ENCODE measurements around the gene RNF223. TPM values are rescaled to one million over a fixed set of nuclear protein-coding genes. Genes with fewer than 3 reads are reported as not detected.

RNF223 gene
- total RNA-seq, 1 donor from 2014 or later = not detected

DNA sequence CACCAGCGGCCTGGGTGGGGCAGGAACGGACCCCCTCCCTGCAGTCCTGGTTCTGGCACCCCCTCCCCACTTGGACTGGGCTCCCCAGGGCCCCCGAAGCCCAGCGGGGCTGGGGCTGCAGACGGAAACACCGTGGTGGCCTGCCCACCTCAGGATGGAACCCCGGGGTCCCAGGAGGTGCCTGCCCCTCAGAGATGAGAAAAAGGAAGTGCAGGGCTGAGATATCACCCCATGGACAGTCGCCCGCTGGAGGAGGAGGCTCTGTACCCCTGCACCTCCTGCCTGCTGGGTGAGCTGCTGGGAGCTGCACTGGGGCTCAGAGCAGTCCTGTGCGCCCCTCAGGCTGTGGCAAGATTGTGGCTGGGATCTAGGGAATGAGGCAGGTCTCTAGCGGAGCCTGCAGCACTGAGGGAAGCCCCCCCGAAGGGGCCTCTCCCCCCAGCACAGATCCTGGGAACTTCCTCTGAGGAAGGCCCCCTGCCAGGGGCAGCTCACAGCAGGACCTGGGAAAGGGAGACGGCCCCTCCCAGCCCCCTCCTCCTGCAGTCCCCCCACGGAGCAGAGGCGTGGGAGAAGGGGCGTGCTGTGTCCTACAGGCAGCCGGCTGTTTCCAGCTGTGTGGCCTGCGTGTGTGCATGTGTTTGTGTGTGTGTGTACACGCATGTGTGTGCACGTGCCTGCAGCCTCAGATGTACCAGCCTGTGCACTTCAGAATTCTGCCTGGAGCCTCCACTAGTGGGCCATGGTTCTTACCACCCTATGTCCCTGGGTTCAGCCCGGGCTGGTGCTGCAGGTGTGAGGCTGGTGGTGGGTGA is 47.3 kb downstream of the RNF223 start:
- H3K36me3 ChIP-seq = no peaks in the 10 kb centered on the region

DNA sequence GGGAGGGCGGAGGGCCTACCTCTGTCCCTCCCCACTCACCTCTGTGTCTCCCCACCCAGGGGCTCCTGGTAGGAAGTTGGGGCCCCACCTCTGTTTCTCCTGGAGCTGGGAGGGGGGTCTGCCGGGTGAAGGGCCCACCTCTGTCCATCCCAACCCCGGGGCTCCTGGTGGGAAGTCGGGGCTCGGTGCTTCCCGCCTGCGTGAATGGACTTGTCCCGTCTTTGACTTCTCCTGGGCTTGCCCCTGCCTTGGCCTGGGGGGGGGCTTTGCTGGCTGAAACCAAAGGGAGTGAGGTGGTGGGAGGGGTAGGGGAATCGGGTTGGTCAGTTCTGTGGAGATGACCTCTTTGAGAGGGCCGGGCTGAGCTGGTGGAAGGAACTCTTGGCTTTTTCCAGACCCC is 48.4 kb downstream of the RNF223 start:
- H3F3A ChIP-seq (ENCODE audit: low read depth) = peaks cover 7% of the 10 kb centered on the region
- no peak overlapping the region for H3K27ac ChIP-seq
- H3K4me1 Mint-ChIP-seq = peaks cover 21% of the 10 kb centered on the region
- peaks cover 7% of the 10 kb centered on the region for H3K27me3 Mint-ChIP-seq (ENCODE audit: insufficient read depth, low read depth)
- no peak overlapping the region for H2AFZ ChIP-seq (replicated peaks)
- no peak overlapping the region for H3K4me2 ChIP-seq
- H3K9ac ChIP-seq = no peak overlapping the region
- H3K4me3 ChIP-seq = no peak overlapping the region
- no peak overlapping the region for H3K27ac Mint-ChIP-seq
- H3K4me1 ChIP-seq = peaks cover 34% of the 10 kb centered on the region
- peaks cover 33% of the 10 kb centered on the region for H3K79me2 ChIP-seq (ENCODE audit: low read depth)
- no peaks in the 10 kb centered on the region for H3K9me3 ChIP-seq (ENCODE audit: low read depth)
- H3K36me3 ChIP-seq = no peaks in the 10 kb centered on the region
- no peak overlapping the region for H3K4me3 Mint-ChIP-seq
- TF ChIP-seq EZH2 (IDR thresholded peaks at IDR 0.05) = no peak
- TF ChIP-seq, protein P1, sequence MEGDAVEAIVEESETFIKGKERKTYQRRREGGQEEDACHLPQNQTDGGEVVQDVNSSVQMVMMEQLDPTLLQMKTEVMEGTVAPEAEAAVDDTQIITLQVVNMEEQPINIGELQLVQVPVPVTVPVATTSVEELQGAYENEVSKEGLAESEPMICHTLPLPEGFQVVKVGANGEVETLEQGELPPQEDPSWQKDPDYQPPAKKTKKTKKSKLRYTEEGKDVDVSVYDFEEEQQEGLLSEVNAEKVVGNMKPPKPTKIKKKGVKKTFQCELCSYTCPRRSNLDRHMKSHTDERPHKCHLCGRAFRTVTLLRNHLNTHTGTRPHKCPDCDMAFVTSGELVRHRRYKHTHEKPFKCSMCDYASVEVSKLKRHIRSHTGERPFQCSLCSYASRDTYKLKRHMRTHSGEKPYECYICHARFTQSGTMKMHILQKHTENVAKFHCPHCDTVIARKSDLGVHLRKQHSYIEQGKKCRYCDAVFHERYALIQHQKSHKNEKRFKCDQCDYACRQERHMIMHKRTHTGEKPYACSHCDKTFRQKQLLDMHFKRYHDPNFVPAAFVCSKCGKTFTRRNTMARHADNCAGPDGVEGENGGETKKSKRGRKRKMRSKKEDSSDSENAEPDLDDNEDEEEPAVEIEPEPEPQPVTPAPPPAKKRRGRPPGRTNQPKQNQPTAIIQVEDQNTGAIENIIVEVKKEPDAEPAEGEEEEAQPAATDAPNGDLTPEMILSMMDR (IDR thresholded peaks at IDR 0.05) = no peak
- no peak for TF ChIP-seq EZH2phosphoT487 (IDR thresholded peaks at IDR 0.05)
- peaks cover 67% of the 10 kb centered on the region for H4K20me1 ChIP-seq (ENCODE audit: low read depth)
- H3K9me3 Mint-ChIP-seq = no peaks in the 10 kb centered on the region
- H3K27me3 ChIP-seq = no peaks in the 10 kb centered on the region
- no peak for DNase-seq (ENCODE audit: low spot score)
- peaks cover 1% of the 10 kb centered on the region for H3K36me3 Mint-ChIP-seq

More for the DNA sequence above, 47.3 kb downstream of the RNF223 start:
- Histone ChIP-seq H3K4me1 (peaks cover 34% of the 10 kb centered on the region), H3K4me3 (no peak overlapping the region), H3K27me3 (no peaks in the 10 kb centered on the region), H3F3A (ENCODE audit: low read depth) (peaks cover 15% of the 10 kb centered on the region), H3K27ac (no peak overlapping the region), H3K4me2 (no peak overlapping the region), H2AFZ (replicated peaks) (no peak overlapping the region), H4K20me1 (ENCODE audit: low read depth) (peaks cover 67% of the 10 kb centered on the region), H3K9ac (no peak overlapping the region), H3K79me2 (ENCODE audit: low read depth) (peaks cover 22% of the 10 kb centered on the region), H3K9me3 (ENCODE audit: low read depth) (no peaks in the 10 kb centered on the region)
- TF ChIP-seq EZH2phosphoT487 (IDR thresholded peaks at IDR 0.05) (no peak), EZH2 (IDR thresholded peaks at IDR 0.05) (no peak)
- TF ChIP-seq, protein P1 (IDR thresholded peaks at IDR 0.05) = no peak
- Mint-ChIP-seq H3K27me3 (ENCODE audit: insufficient read depth, low read depth) (peaks cover 6% of the 10 kb centered on the region), H3K27ac (no peak overlapping the region), H3K36me3 (peaks cover 1% of the 10 kb centered on the region), H3K4me3 (no peak overlapping the region), H3K4me1 (peaks cover 23% of the 10 kb centered on the region), H3K9me3 (no peaks in the 10 kb centered on the region)
- DNase-seq (ENCODE audit: low spot score) = no peak

DNA sequence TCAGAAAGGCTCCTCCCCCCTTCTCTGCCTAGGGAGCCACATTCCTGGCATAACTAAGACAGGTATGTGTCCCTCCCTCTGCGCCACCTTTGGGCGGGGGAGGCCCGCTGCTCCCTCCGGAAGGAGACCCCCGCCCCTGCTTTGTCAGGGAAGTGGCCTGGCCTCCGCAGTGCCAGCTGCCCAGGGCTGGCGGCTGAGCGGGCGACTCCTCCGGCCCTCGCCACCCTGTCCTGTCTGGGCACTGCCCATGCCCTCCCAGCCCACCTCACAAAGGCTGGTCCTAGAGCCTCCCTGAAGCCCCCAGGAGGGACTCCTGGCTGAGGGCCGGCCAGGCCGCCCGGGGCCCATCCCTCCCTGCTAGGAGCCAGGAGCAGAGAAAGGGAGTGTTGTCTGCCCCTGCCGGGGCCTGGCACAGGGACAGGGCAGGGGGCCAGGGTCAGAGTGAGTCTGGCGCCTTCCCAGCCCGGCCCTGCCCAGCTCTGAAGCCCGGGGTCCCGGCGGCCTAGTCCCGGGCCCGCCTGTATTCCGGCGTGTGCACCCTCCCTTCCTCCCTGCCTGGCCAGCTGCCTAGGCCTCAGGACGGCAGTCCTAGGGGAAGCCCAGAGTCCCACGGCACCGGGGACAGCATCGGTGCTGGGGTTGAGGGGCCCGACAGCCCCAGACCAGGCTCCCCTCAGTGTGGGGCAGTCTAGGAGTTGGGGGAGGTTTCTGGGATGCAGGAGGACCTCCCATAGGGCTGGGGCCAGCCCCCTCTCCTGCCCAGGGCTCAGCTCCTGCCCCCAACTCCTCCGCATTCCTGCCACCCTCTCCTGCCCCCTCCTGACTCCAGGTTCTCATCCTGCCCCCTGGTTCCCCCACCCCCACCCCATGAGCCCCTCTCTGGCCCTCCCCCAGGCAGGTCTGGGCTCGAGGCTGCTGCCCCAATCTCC is 49.1 kb downstream of the RNF223 start:
- H3K4me1 ChIP-seq = peaks cover 34% of the 10 kb centered on the region
- no peak overlapping the region for H3K9ac ChIP-seq
- no peaks in the 10 kb centered on the region for H3K9me3 ChIP-seq (ENCODE audit: low read depth)
- H3K4me3 ChIP-seq = no peak overlapping the region
- peaks cover 7% of the 10 kb centered on the region for H3K27me3 Mint-ChIP-seq (ENCODE audit: insufficient read depth, low read depth)
- no peak overlapping the region for H2AFZ ChIP-seq (replicated peaks)
- H3K9me3 Mint-ChIP-seq = no peaks in the 10 kb centered on the region
- peak overlapping the region; percentile 47 for H3K4me2 ChIP-seq
- TF ChIP-seq, protein P1 (IDR thresholded peaks at IDR 0.05) = no peak
- TF ChIP-seq EZH2 (IDR thresholded peaks at IDR 0.05) (no peak), EZH2phosphoT487 (IDR thresholded peaks at IDR 0.05) (no peak)
- peaks cover 67% of the 10 kb centered on the region for H4K20me1 ChIP-seq (ENCODE audit: low read depth)
- H3K27ac Mint-ChIP-seq = no peak overlapping the region
- peaks cover 7% of the 10 kb centered on the region for H3F3A ChIP-seq (ENCODE audit: low read depth)
- H3K27ac ChIP-seq = no peak overlapping the region
- H3K36me3 Mint-ChIP-seq = peaks cover 1% of the 10 kb centered on the region
- H3K4me1 Mint-ChIP-seq = peaks cover 21% of the 10 kb centered on the region
- peak; percentile 79 for DNase-seq (ENCODE audit: low spot score)
- H3K27me3 ChIP-seq = no peaks in the 10 kb centered on the region
- H3K4me3 Mint-ChIP-seq = no peak overlapping the region
- H3K36me3 ChIP-seq = no peaks in the 10 kb centered on the region
- H3K79me2 ChIP-seq (ENCODE audit: low read depth) = peaks cover 39% of the 10 kb centered on the region

Data from neural progenitor cell (in vitro differentiated cells).